Measurements from ENCODE around the gene BCOR.

BCOR gene

GRCh38 chrX:40021647-40022046 is 76.1 kb downstream of the BCOR start:
- no peaks in the 10 kb centered on the region for H3K4me1 ChIP-seq (ENCODE audit: insufficient read depth, low read length, severe bottlenecking)
- no peaks in the 10 kb centered on the region for H4K20me1 ChIP-seq (ENCODE audit: insufficient read depth, low read length)
- no peaks in the 10 kb centered on the region; the same call in 1 of the 2 replicates for H3K36me3 ChIP-seq (ENCODE audit: insufficient read depth, low read length)
- no peaks in the 10 kb centered on the region for H3K27me3 ChIP-seq (ENCODE audit: insufficient read depth, low read length)
- no peaks in the 10 kb centered on the region for H3F3A ChIP-seq (ENCODE audit: insufficient read depth, low read length)
- no peak overlapping the region for H3K9ac ChIP-seq (ENCODE audit: low read length)
- H3K79me2 ChIP-seq (ENCODE audit: insufficient read depth, low read length) = no peaks in the 10 kb centered on the region
- H2AFZ ChIP-seq (ENCODE audit: low read length) = no peak overlapping the region
- H3K9me2 ChIP-seq (ENCODE audit: low read depth, low read length) = no peaks in the 10 kb centered on the region
- TF ChIP-seq CTCF (IDR thresholded peaks at IDR 0.05; ENCODE audit: low read length) = no peak
- no peak for TF ChIP-seq EZH2 (IDR thresholded peaks at IDR 0.05; ENCODE audit: borderline replicate concordance, low read length)
- no peaks in the 10 kb centered on the region for H3K9me3 ChIP-seq (ENCODE audit: low read length)
- H3K4me3 ChIP-seq (ENCODE audit: low read depth, low read length, poor library complexity, severe bottlenecking) = no peak overlapping the region
- no peak overlapping the region for H3K27ac ChIP-seq (ENCODE audit: low read depth, low read length, poor library complexity, severe bottlenecking)
- no peak overlapping the region for H3K4me2 ChIP-seq (ENCODE audit: low read length)

GRCh38 chrX:40019541-40019940 is 78.2 kb downstream of the BCOR start:
- no peak overlapping the region for H3K4me3 ChIP-seq (ENCODE audit: low read depth, low read length, poor library complexity, severe bottlenecking)
- H3K27me3 ChIP-seq (ENCODE audit: insufficient read depth, low read length) = no peaks in the 10 kb centered on the region
- no peaks in the 10 kb centered on the region for H3F3A ChIP-seq (ENCODE audit: insufficient read depth, low read length)
- no peak overlapping the region for H3K9ac ChIP-seq (ENCODE audit: low read length)
- no peaks in the 10 kb centered on the region for H3K9me2 ChIP-seq (ENCODE audit: low read depth, low read length)
- no peak overlapping the region for H2AFZ ChIP-seq (ENCODE audit: low read length)
- H3K4me2 ChIP-seq (ENCODE audit: low read length) = no peak overlapping the region
- no peaks in the 10 kb centered on the region; the same call in 1 of the 2 replicates for H3K36me3 ChIP-seq (ENCODE audit: insufficient read depth, low read length)
- H3K27ac ChIP-seq (ENCODE audit: low read depth, low read length, poor library complexity, severe bottlenecking) = no peak overlapping the region
- H4K20me1 ChIP-seq (ENCODE audit: insufficient read depth, low read length) = no peaks in the 10 kb centered on the region
- H3K9me3 ChIP-seq (ENCODE audit: low read length) = no peaks in the 10 kb centered on the region
- TF ChIP-seq CTCF (IDR thresholded peaks at IDR 0.05; ENCODE audit: low read length) (no peak), EZH2 (IDR thresholded peaks at IDR 0.05; ENCODE audit: borderline replicate concordance, low read length) (no peak)
- no peaks in the 10 kb centered on the region for H3K4me1 ChIP-seq (ENCODE audit: insufficient read depth, low read length, severe bottlenecking)
- H3K79me2 ChIP-seq (ENCODE audit: insufficient read depth, low read length) = no peaks in the 10 kb centered on the region

GRCh38 chrX:40018041-40018440 is 79.7 kb downstream of the BCOR start:
- no peak overlapping the region for H3K9ac ChIP-seq (ENCODE audit: low read length)
- no peak overlapping the region for H3K4me3 ChIP-seq (ENCODE audit: low read depth, low read length, poor library complexity, severe bottlenecking)
- H2AFZ ChIP-seq (ENCODE audit: low read length) = no peak overlapping the region
- H3K79me2 ChIP-seq (ENCODE audit: insufficient read depth, low read length) = no peaks in the 10 kb centered on the region
- H3K4me2 ChIP-seq (ENCODE audit: low read length) = no peak overlapping the region
- no peak for TF ChIP-seq CTCF (IDR thresholded peaks at IDR 0.05; ENCODE audit: low read length)
- H3K4me1 ChIP-seq (ENCODE audit: insufficient read depth, low read length, severe bottlenecking) = peaks cover 10% of the 10 kb centered on the region
- no peaks in the 10 kb centered on the region; the same call in 1 of the 2 replicates for H3K36me3 ChIP-seq (ENCODE audit: insufficient read depth, low read length)
- H4K20me1 ChIP-seq (ENCODE audit: insufficient read depth, low read length) = no peaks in the 10 kb centered on the region
- no peaks in the 10 kb centered on the region for H3K27me3 ChIP-seq (ENCODE audit: insufficient read depth, low read length)
- H3K27ac ChIP-seq (ENCODE audit: low read depth, low read length, poor library complexity, severe bottlenecking) = no peak overlapping the region
- H3F3A ChIP-seq (ENCODE audit: insufficient read depth, low read length) = no peaks in the 10 kb centered on the region
- H3K9me2 ChIP-seq (ENCODE audit: low read depth, low read length) = no peaks in the 10 kb centered on the region
- no peaks in the 10 kb centered on the region for H3K9me3 ChIP-seq (ENCODE audit: low read length)

Measured in OCI-LY1 (cell line).